Lung (tissue), 12 donors: Measurements from ENCODE around the gene POLD4. TPM values are rescaled to one million over a fixed set of nuclear protein-coding genes. Genes with fewer than 3 reads are reported as not detected.

Source experiments
- ATAC-seq: fragments of 200-7000 bp; cut with Tn5 transposase; one replicate; pipeline ENCODE4 v1.9.1; 2020; ENCODE audit warnings: moderate number of reproducible peaks; ENCODE audit not compliant: insufficient read depth, low FRiP score
- DNase-seq, 3 donors: peaks; one replicate each; pipeline ENCODE4 v3.0.0-alpha.2; 2013 to 2017
- H3K27ac ChIP-seq, 2 donors: one replicate each; pipeline ENCODE4 v1.5.1; 2013; ENCODE audit warnings: mild to moderate bottlenecking in 2 of 2, moderate library complexity in 2 of 2, control low read depth in 1 of 2, inconsistent platforms in 1 of 2, low read depth in 1 of 2, low read length in 1 of 2
- H3K27me3 ChIP-seq, 3 donors: one replicate each; pipeline ENCODE4 v1.5.1; 2013; ENCODE audit warnings: low read length in 2 of 3; ENCODE audit not compliant: control insufficient read depth in 3 of 3, insufficient read depth in 3 of 3
- H3K36me3 ChIP-seq, 4 donors: one replicate each; pipeline ENCODE4 v1.5.1; 2013; ENCODE audit warnings: low read length in 4 of 4, mild to moderate bottlenecking in 1 of 4, moderate library complexity in 1 of 4; ENCODE audit not compliant: control insufficient read depth in 4 of 4, insufficient read depth in 4 of 4
- H3K4me1 ChIP-seq, 5 donors: one replicate each; pipeline ENCODE4 v1.5.1; 2013; ENCODE audit warnings: low read length in 5 of 5, mild to moderate bottlenecking in 2 of 5, moderate library complexity in 1 of 5; ENCODE audit not compliant: control insufficient read depth in 5 of 5, insufficient read depth in 5 of 5
- H3K4me3 ChIP-seq: one replicate; pipeline ENCODE4 v1.5.1; 2013; ENCODE audit warnings: mild to moderate bottlenecking, control low read depth, moderate library complexity
- H3K9ac ChIP-seq, 2 donors: one replicate each; pipeline ENCODE4 v1.5.1; 2013; ENCODE audit warnings: low read length in 2 of 2, control low read depth in 1 of 2; ENCODE audit not compliant: insufficient read depth in 1 of 2
- H3K9me3 ChIP-seq, 4 donors: one replicate each; pipeline ENCODE4 v1.5.1; 2013; ENCODE audit warnings: low read length in 3 of 4, mild to moderate bottlenecking in 1 of 4, moderate library complexity in 1 of 4; ENCODE audit not compliant: control insufficient read depth in 4 of 4, insufficient read depth in 3 of 4
- WGBS, 2 donors: extraction: QIAGEN DNeasy Blood & Tissue Kit; methylation state at CpG; one replicate each; pipeline ENCODE4 v1.1.7; 2013; 5-methylcytosine and 5-hydroxymethylcytosine counted together
- polyA plus RNA-seq, 2 donors: library from polyadenylated mRNA; stranded (reverse); fragments of 200-250 nt; gene quantifications; one replicate each; pipeline ENCODE4 v1.2.1, GENCODE V29; 2013
- total RNA-seq, 2 donors: library from RNA; depleted of rRNA in 1 of 2; stranded (reverse); fragments of >200 nt in 1 of 2; gene quantifications; one replicate each; pipeline ENCODE4 v1.2.1, GENCODE V29; 2014 to 2021
- TF ChIP-seq, protein P1 (sequence below): IDR thresholded peaks from 2 replicates; pipeline ENCODE4 v1.5.1; 2012; ENCODE audit warnings: mild to moderate bottlenecking; ENCODE audit errors: control extremely low read depth, extremely low read depth
- donor health status: control.
- donor health status: control.
- donor health status: Bipolar disorder and iron deficiency.
- donor health status: healthy.
- donor health status: DM: yes; HTN: yes; CAD: no.

The POLD4 gene
- total and polyA plus RNA-seq, 4 donors: 27.4 to 183 (median 101) TPM

DNA sequence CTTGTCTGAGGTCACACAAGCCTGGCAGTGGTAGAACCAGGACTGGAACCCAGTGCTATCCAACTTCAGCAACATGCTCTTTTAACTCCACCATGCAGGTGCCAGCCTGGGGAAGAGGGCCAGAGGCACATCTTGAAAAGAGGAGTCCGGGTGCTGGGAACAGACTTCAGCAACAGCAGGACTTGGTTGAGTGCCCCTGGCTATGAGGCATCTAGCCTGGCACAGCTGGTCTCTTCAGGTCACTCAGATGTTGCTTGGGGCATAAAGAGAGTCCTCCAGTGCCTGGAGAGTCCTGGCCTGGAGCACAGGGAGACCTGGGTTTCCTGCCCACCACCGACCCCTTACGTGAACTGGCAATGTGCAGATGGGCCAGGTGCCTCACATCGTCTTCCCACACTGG lies 25.2 kb upstream of the POLD4 start:
- no peak overlapping the region for H3K9ac ChIP-seq
- H3K27me3 ChIP-seq: peaks cover 0 to 7% (median 0%) of the 10 kb centered on the region in 3 donors
- no peaks in the 10 kb centered on the region for H3K36me3 ChIP-seq
- peaks cover 0 to 16% (median 6%) of the 10 kb centered on the region in 5 donors for H3K4me1 ChIP-seq
- TF ChIP-seq, protein P1, sequence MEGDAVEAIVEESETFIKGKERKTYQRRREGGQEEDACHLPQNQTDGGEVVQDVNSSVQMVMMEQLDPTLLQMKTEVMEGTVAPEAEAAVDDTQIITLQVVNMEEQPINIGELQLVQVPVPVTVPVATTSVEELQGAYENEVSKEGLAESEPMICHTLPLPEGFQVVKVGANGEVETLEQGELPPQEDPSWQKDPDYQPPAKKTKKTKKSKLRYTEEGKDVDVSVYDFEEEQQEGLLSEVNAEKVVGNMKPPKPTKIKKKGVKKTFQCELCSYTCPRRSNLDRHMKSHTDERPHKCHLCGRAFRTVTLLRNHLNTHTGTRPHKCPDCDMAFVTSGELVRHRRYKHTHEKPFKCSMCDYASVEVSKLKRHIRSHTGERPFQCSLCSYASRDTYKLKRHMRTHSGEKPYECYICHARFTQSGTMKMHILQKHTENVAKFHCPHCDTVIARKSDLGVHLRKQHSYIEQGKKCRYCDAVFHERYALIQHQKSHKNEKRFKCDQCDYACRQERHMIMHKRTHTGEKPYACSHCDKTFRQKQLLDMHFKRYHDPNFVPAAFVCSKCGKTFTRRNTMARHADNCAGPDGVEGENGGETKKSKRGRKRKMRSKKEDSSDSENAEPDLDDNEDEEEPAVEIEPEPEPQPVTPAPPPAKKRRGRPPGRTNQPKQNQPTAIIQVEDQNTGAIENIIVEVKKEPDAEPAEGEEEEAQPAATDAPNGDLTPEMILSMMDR: no peak
- DNase-seq (no peak), ATAC-seq (no peak)
- no peak overlapping the region for H3K4me3 ChIP-seq
- H3K9me3 ChIP-seq: no peaks in the 10 kb centered on the region
- H3K27ac ChIP-seq: no peak overlapping the region
- 88% methylated on average over 4 of the region's 4 CpGs for WGBS, 2 donors

DNA sequence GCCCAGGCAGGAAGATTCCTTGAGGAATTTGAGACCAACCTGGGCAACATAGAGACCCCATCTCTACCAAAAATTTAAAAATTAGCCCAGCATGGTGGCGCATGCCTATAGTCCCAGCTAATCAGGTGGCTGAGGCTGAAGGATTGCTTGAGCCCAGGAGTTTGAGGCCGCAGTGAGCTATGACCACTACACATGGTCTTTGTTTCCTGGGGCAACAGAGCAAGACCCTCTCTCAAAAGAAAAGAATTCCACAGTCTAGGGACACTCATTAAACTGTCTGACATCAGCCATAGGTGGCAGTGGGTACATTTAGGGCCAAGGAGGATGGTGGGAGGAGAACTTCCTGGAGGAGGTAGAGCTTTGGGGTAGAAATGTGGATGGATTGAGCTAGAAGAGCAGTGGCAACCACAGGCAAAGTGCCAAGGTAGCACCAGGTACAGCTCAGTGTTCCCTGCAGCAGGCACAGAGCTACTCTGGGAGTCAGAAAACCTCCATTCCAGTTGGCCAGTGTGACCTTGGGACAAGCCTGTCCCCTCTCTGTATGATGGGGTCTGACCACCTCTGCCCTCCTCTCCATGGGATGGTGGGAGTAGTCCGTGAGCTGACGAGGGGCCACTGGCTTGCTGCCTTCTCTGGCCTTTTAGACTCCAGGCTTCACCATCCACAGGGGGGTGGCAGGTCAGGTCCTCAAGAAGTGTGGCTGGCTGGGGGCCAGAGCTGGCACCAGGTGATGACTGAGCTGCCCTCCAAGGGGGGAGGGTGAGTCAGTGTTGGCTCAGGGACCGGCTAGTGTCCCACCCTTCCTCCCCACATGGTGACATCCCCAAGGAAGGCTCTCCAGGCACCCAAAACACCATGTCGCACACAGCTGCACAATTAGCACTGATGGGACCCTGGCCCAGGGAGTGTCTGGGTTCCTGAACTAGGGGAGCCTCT lies 23.8 kb upstream of the POLD4 start:
- no peak for DNase-seq

DNA sequence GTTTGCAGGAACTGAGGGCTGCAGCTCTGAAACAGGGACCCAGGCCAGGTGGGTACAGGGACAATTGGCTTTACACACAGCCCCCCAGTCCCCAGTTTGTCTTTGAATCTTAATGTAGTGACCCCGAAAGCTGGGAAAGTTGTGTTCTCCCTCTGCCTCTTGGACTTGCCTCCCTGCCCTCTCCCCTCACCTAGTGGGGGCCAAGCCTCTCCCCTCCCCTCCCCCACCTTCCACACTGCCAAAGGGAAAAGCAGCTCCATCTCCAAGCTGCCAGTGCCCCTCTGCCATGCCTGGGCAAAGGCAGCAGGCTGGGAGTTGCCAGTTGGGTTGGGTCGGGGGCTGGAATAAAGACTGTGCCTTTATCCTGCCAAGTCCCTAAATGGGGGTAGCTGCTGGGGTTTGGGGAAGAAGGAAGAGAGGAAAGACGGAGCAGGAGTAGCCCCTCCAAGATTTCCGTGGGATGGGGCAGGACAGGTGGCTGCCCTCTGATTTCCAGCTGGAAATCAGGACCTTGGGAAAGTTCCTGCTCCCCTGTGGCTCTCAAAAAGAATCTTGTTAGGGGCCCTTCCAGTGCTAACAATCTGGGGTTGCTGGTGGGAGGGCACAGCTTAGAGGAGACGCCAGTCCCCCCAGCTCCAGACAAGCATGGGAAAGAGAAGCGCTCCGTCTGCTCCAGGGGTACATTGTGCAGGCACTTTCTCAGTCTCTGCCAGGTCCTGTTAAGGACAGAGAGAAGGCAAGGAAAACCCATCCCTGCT lies 22.9 kb upstream of the POLD4 start:
- Histone ChIP-seq H3K27ac (no peak overlapping the region), H3K36me3 (no peaks in the 10 kb centered on the region), H3K9me3 (no peaks in the 10 kb centered on the region), H3K4me3 (no peak overlapping the region), H3K9ac (no peak overlapping the region), H3K4me1 (peaks cover 5 to 26% (median 12%) of the 10 kb centered on the region in 5 donors), H3K27me3 (peaks cover 0 to 7% (median 0%) of the 10 kb centered on the region in 3 donors)
- TF ChIP-seq, protein P1: no peak
- no peak for ATAC-seq
- no peak for DNase-seq
- WGBS, 2 donors: 85 to 86% methylated on average over 7 of the region's 7 CpGs

More for the DNA sequence above, 23.8 kb upstream of the POLD4 start:
- Histone ChIP-seq H3K4me1 (peaks cover 0 to 17% (median 6%) of the 10 kb centered on the region in 5 donors), H3K4me3 (no peak overlapping the region), H3K27me3 (peaks cover 0 to 7% (median 0%) of the 10 kb centered on the region in 3 donors), H3K36me3 (no peaks in the 10 kb centered on the region), H3K9me3 (no peaks in the 10 kb centered on the region), H3K27ac (no peak overlapping the region), H3K9ac (no peak overlapping the region)
- no peak for ATAC-seq
- 85 to 91% methylated on average over 6 of the region's 6 CpGs for WGBS, 2 donors
- TF ChIP-seq, protein P1: no peak
